Thyroid gland (tissue), 4 donors: Measurements from ENCODE around the gene TTK. TPM values are rescaled to one million over a fixed set of nuclear protein-coding genes. Genes with fewer than 3 reads are reported as not detected.
"Not testable (repeated sequence)": the region's sequence is repeated elsewhere in the genome, so short reads cannot be mapped to it uniquely, and the experiment has no call there.

Source experiments
- DNase-seq, 2 donors: peaks; one replicate each; pipeline ENCODE4 v3.0.0-alpha.2; 2019
- H3K27ac ChIP-seq, 3 donors: fragments of 200-600 bp; sonication (generic); 1 replicate in 2 of 3; 2 replicates in 1 of 3; pipeline ENCODE4 v1.5.1; 2016 to 2019; ENCODE audit warnings: mild to moderate bottlenecking in 1 of 3, moderate library complexity in 1 of 3
- H3K27me3 ChIP-seq: fragments of 200-600 bp; sonication (generic); one replicate; pipeline ENCODE4 v1.5.1; 2019
- H3K36me3 ChIP-seq, 2 donors: fragments of 200-600 bp; sonication (generic); one replicate each; pipeline ENCODE4 v1.5.1; 2016 to 2019
- H3K4me1 ChIP-seq, 2 donors: fragments of 200-600 bp; sonication (generic); one replicate each; pipeline ENCODE4 v1.5.1; 2017 to 2019
- H3K4me3 ChIP-seq, 3 donors: fragments of 200-600 bp; sonication (generic); replicated peaks in 1 of 3; 1 replicate in 2 of 3; 2 replicates in 1 of 3; pipeline ENCODE4 v1.5.1; 2016; ENCODE audit warnings: mild to moderate bottlenecking in 1 of 3
- H3K9me3 ChIP-seq: fragments of 200-600 bp; sonication (generic); one replicate; pipeline ENCODE4 v1.5.1; 2017
- CTCF ChIP-seq, 6 experiments: fragments of 200-600 bp in 3 of 6; fragments of 450-650 bp in 3 of 6; sonication (generic) in 3 of 6; IDR thresholded peaks; one replicate each; pipeline ENCODE4 v1.5.1; 2016 to 2019; ENCODE audit warnings: antibody characterized with exemption in 6 of 6, mild to moderate bottlenecking in 2 of 6, inconsistent platforms in 1 of 6, moderate library complexity in 1 of 6
- POLR2A ChIP-seq, 2 donors: fragments of 450-650 bp; IDR thresholded peaks; one replicate each; pipeline ENCODE4 v1.6.1; 2017; ENCODE audit warnings: antibody characterized with exemption in 2 of 2, mild to moderate bottlenecking in 2 of 2, moderate library complexity in 1 of 2
- WGBS, 2 donors: methylation state at CpG; one replicate each; pipeline ENCODE4 v1.1.5; 2017; 5-methylcytosine and 5-hydroxymethylcytosine counted together
- intact Hi-C: fragments of 100-400 bp; cut with DNase I; formaldehyde crosslinking; loops from one replicate; pipeline ENCODE4 v1.15.1; 2023
- total RNA-seq, 4 donors: library from RNA; depleted of rRNA; stranded (reverse); fragments of >200 nt; gene quantifications; one replicate each; pipeline ENCODE4 v1.2.3, GENCODE V29; 2016

Gene TTK
- total RNA-seq, 4 donors from 2014 or later, result 0.33 to 1.9 (median 0.81) TPM; not detected in 1

DNA sequence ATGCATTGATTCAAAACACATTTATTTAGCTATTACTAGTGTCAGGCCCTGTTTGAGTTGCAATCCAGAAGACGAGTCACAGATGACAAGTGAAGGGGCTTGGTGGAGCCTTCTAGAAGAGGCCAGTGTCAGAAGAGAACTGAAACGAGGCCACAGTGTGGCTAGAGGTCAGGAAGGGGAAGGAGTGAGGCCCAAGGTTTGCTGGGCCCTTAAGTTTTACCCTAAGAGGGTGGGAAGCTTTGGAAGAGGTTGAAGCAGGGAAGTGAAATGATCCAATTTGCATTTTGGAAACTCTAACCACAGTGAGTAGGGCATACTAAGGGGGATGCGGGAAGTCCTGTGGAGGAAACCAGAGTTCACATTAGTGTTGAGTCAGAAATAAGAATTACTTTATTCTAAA is 25.0 kb downstream of the TTK start:
- H3K9me3 ChIP-seq, result no peaks in the 10 kb centered on the region
- TF ChIP-seq POLR2A (IDR thresholded peaks at IDR 0.05) (no peak), CTCF (IDR thresholded peaks at IDR 0.05) (no peak)
- H3K27ac ChIP-seq, result no peak overlapping the region
- no peaks in the 10 kb centered on the region for H3K27me3 ChIP-seq
- H3K4me1 ChIP-seq, result no peaks in the 10 kb centered on the region
- H3K36me3 ChIP-seq, result no peaks in the 10 kb centered on the region
- WGBS, 2 donors, result 78 to 89% methylated on average over 3 of the region's 3 CpGs
- DNase-seq, result no peak
- no peak overlapping the region for H3K4me3 ChIP-seq
- intact Hi-C loops, result no loop called here

- intact Hi-C loops, result not testable (repeated sequence)
Observed at GRCh38 chr6:80048220-80048619, 43.8 kb downstream of the TTK start.

DNA sequence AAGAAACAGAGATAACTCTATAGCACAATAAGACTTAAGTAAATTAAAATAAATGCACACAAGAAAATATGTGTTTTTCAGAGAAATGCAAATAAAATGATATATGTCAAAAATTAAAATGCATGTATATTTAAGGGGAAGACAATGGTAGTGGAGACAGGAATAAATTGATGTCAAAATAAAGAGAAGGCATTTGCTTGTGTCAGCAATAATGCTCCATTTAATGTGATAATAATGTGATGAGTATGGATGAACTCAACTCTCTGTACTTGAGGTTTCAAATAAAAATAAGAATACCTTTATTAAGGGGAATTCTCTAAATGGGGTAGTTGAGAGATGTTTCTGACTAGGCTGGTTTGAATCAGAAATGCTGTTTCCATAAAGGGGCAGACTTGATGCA is 56.3 kb downstream of the TTK start:
- TF ChIP-seq POLR2A (IDR thresholded peaks at IDR 0.05), result no peak
- no peak for TF ChIP-seq CTCF (IDR thresholded peaks at IDR 0.05)
- Histone ChIP-seq H3K9me3 (no peaks in the 10 kb centered on the region), H3K4me3 (no peak overlapping the region), H3K36me3 (no peaks in the 10 kb centered on the region), H3K27ac (no peak overlapping the region), H3K4me1 (no peaks in the 10 kb centered on the region), H3K27me3 (no peaks in the 10 kb centered on the region)
- intact Hi-C loops, result no loop called here
- DNase-seq, result no peak

More at GRCh38 chr6:80048220-80048619, 43.8 kb downstream of the TTK start:
- WGBS, 2 donors, result 99% methylated on average over 3 of the region's 3 CpGs
- not testable (repeated sequence) for H3K27me3 ChIP-seq, H3K27ac ChIP-seq, H3K9me3 ChIP-seq, H3K4me1 ChIP-seq, H3K4me3 ChIP-seq, DNase-seq, H3K36me3 ChIP-seq

- DNase-seq, H3K4me3 ChIP-seq, H3K9me3 ChIP-seq, H3K27me3 ChIP-seq, intact Hi-C loops, H3K36me3 ChIP-seq, H3K4me1 ChIP-seq, H3K27ac ChIP-seq: not testable (repeated sequence)
- 80 to 83% methylated on average over 7 of the region's 7 CpGs for WGBS, 2 donors
Observed at GRCh38 chr6:80068146-80068545, 63.7 kb downstream of the TTK start.

DNA sequence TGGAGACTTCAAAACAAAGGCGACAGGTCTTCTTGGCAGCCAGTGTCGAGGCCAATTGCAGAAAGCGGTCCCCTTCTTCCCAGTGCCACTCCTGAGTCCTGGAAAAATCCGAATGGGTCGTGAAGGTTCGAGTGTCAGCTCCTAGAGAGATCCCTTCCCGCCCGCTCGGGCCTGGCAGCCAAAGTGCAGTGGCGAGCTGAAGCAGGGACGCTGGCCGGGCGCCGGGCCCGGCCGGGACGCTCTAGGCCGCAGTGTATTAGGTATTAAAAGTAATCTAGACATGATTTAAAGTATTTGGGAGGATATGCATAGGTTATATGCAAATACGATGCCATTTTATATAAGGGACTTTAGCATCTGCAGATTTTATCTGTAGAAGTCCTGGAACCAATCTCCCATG is 66.0 kb downstream of the TTK start:
- H3K36me3 ChIP-seq, intact Hi-C loops: not testable (repeated sequence)

DNA sequence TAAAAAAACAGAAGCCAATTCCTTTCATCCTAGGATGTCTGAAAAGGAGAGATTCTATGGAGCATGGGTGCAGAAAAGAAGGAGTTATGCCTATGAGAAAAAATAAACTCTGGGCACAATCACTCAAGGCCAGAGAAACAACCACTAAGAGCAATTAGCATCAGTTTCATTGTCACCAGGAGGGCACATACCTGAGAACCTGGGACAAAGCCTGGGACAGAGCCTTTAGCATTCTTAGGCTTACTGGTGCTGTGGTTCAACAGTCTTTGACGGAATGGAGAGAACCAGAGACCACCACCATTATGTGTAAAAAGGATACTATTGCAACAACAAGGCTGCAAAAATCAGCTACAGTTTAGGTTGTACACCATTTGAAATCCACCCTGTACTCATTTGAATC is 72.6 kb downstream of the TTK start:
- no peak overlapping the region for H3K4me3 ChIP-seq
- intact Hi-C loops, result no loop called here
- TF ChIP-seq CTCF (IDR thresholded peaks at IDR 0.05), result no peak
- no peak for TF ChIP-seq POLR2A (IDR thresholded peaks at IDR 0.05)
- no peak for DNase-seq
- no peaks in the 10 kb centered on the region for H3K27me3 ChIP-seq
- no peaks in the 10 kb centered on the region for H3K36me3 ChIP-seq
- no peaks in the 10 kb centered on the region for H3K9me3 ChIP-seq
- no peak overlapping the region for H3K27ac ChIP-seq
- 70 to 83% methylated on average over 1 of the region's 1 CpG for WGBS, 2 donors
- no peaks in the 10 kb centered on the region for H3K4me1 ChIP-seq

More for the DNA sequence above, 66.0 kb downstream of the TTK start:
- H3K4me3 ChIP-seq, H3K9me3 ChIP-seq, DNase-seq, H3K27me3 ChIP-seq, H3K27ac ChIP-seq, H3K4me1 ChIP-seq: not testable (repeated sequence)
- 93 to 95% methylated on average over 19 of the region's 19 CpGs for WGBS, 2 donors

DNA sequence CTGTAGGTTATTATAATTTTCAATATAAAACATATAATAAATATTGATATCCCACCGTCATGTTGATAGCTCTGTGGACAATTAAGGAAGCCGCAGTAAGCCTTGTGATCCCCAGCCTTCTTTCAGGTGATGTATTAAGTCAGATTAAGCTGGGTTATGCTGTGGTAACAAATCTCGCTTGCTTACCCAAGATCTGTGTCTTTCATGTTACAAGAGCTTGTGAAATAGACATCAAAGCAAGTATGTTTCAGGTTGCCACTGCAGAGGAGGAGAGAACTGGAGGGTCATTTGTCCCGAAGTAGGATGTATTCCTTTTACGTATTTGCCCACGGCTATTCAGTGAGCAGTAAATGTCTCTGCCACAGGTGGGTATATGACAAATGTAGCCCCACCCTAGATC is 84.2 kb downstream of the TTK start:
- intact Hi-C loops, result no loop called here
- H3K27ac ChIP-seq, result no peak overlapping the region
- H3K4me3 ChIP-seq, result no peak overlapping the region
- WGBS, 2 donors, result 93 to 94% methylated on average over 6 of the region's 6 CpGs
- TF ChIP-seq CTCF (IDR thresholded peaks at IDR 0.05) (no peak), POLR2A (IDR thresholded peaks at IDR 0.05) (no peak)
- no peaks in the 10 kb centered on the region for H3K4me1 ChIP-seq
- no peaks in the 10 kb centered on the region for H3K36me3 ChIP-seq
- DNase-seq, result no peak
- no peaks in the 10 kb centered on the region for H3K27me3 ChIP-seq
- H3K9me3 ChIP-seq, result no peaks in the 10 kb centered on the region
